Right lobe of liver (tissue), 4 donors: Measurements from ENCODE around the gene PCNX4.

Experiments used
- CTCF ChIP-seq, 4 donors: fragments of 200-600 bp in 3 of 4; fragments of 450-650 bp in 1 of 4; IDR thresholded peaks; one replicate each; pipeline versions ENCODE4 v1.5.1 to v1.8.0; 2016 to 2022; ENCODE audit warnings: antibody characterized with exemption in 4 of 4, mild to moderate bottlenecking in 2 of 4
- POLR2A ChIP-seq: fragments of 450-650 bp; IDR thresholded peaks from one replicate; pipeline ENCODE4 v1.6.1; 2017; ENCODE audit warnings: antibody characterized with exemption, mild to moderate bottlenecking
- donor health status: DM: no; HTN: no; CAD: no.
- donor health status: DM: no; HTN: no; CAD: no.
- donor health status: DM: no; HTN: yes; CAD: no.

- no peak for TF ChIP-seq POLR2A
- TF ChIP-seq CTCF (IDR thresholded peaks at IDR 0.05) = no peak
Measured at GRCh38 chr14:60097974-60098373, 6.3 kb downstream of the PCNX4 start.
